Uterus (tissue), 2 donors: ENCODE measurements around the gene MYL6B.
A peak's percentile ranks its signal among the peaks of the same experiment; 100 is the strongest.

Experiments used
- CTCF ChIP-seq, 4 experiments: fragments of 200-600 bp in 2 of 4; fragments of 450-650 bp in 2 of 4; sonication (generic) in 2 of 4; IDR thresholded peaks; one replicate each; pipeline ENCODE4 v1.5.1; 2016 to 2019; ENCODE audit warnings: antibody characterized with exemption in 4 of 4, mild to moderate bottlenecking in 2 of 4, moderate library complexity in 1 of 4
- POLR2A ChIP-seq, 2 donors: fragments of 450-650 bp; IDR thresholded peaks; one replicate each; pipeline ENCODE4 v1.6.1; 2016; ENCODE audit warnings: antibody characterized with exemption in 2 of 2, mild to moderate bottlenecking in 1 of 2, moderate library complexity in 1 of 2

- TF ChIP-seq POLR2A (IDR thresholded peaks at IDR 0.05) (peak; percentile 24 to 45), CTCF (IDR thresholded peaks at IDR 0.05) (peak in 1 of 4 experiments; percentile 4)
These were observed at the start of gene MYL6B for GRCh38 chr12:56152132-56152755.
